CD4-positive, alpha-beta T cell (primary cell): Measurements from ENCODE around the gene NRIP1. TPM values are rescaled to one million over a fixed set of nuclear protein-coding genes. Genes with fewer than 3 reads are reported as not detected.

Experiments
- ATAC-seq: fragments of 200-7000 bp; cut with Tn5 transposase; one replicate; pipeline ENCODE4 v1.10.0; 2022; ENCODE audit warnings: mild to moderate bottlenecking; ENCODE audit not compliant: poor library complexity
- CTCF ChIA-PET: fragments of 350-600 bp; sonication (Branson Sonifier 250); formaldehyde crosslinking; loops from one replicate; lab custom pipeline; 2021; ENCODE audit warnings: antibody characterized with exemption, inconsistent platforms; lab: Charles Lee
- POLR2A ChIA-PET: fragments of 350-600 bp; sonication (Branson Sonifier 250); formaldehyde crosslinking; loops from one replicate; lab custom pipeline; 2021; ENCODE audit warnings: antibody characterized with exemption, inconsistent platforms; lab: Charles Lee
- DNase-seq, 14 experiments: peaks; one replicate each; pipeline ENCODE4 v3.0.0-alpha.2; 2013 to 2020; ENCODE audit warnings: mixed read lengths in 2 of 14
- H3K27ac ChIP-seq, 2 donors: one replicate each; pipeline versions ENCODE4 v1.5.1 to v1.7.0; 2013; ENCODE audit warnings: low read length in 2 of 2, low read depth in 1 of 2, mild to moderate bottlenecking in 1 of 2
- H3K27me3 ChIP-seq, 2 experiments: 1 replicate in 1 of 2; 2 replicates in 1 of 2; pipeline versions ENCODE4 v1.6.1 to v1.7.0; 2013; ENCODE audit warnings: low read length in 2 of 2, control low read depth in 1 of 2, mild to moderate bottlenecking in 1 of 2, moderate library complexity in 1 of 2; ENCODE audit not compliant: insufficient read depth in 2 of 2, control insufficient read depth in 1 of 2
- H3K36me3 ChIP-seq: one replicate; pipeline ENCODE4 v1.6.1; 2013; ENCODE audit warnings: low read length, control low read depth; ENCODE audit not compliant: insufficient read depth
- H3K4me1 ChIP-seq: one replicate; pipeline ENCODE4 v1.6.1; 2013; ENCODE audit warnings: low read length, control low read depth; ENCODE audit not compliant: insufficient read depth
- H3K4me3 ChIP-seq: one replicate; pipeline ENCODE4 v1.5.1; 2013; ENCODE audit warnings: mild to moderate bottlenecking, low read length, moderate library complexity
- H3K9me3 ChIP-seq, 2 experiments: 1 replicate in 1 of 2; 2 replicates in 1 of 2; pipeline versions ENCODE4 v1.6.1 to v1.7.0; 2013; ENCODE audit warnings: low read length in 2 of 2, mild to moderate bottlenecking in 2 of 2, control low read depth in 1 of 2, moderate library complexity in 1 of 2; ENCODE audit not compliant: control insufficient read depth in 1 of 2, insufficient read depth in 1 of 2
- H3K27ac Mint-ChIP-seq: one replicate; pipeline ENCODE4 v1.8.0; 2020; ENCODE audit warnings: mixed read lengths
- H3K27me3 Mint-ChIP-seq: one replicate; pipeline ENCODE4 v1.8.0; 2021; ENCODE audit warnings: mixed read lengths
- H3K36me3 Mint-ChIP-seq: one replicate; pipeline ENCODE4 v1.8.0; 2021; ENCODE audit warnings: low read depth, mixed read lengths
- H3K4me1 Mint-ChIP-seq: one replicate; pipeline ENCODE4 v1.8.0; 2021; ENCODE audit warnings: low read depth, mixed read lengths
- H3K4me3 Mint-ChIP-seq: one replicate; pipeline ENCODE4 v1.8.0; 2020; ENCODE audit warnings: mild to moderate bottlenecking, mixed read lengths
- H3K9me3 Mint-ChIP-seq: one replicate; pipeline ENCODE4 v1.8.0; 2020; ENCODE audit warnings: mixed read lengths
- CTCF ChIP-seq: fragments of 200-600 bp; IDR thresholded peaks from one replicate; pipeline ENCODE4 v1.8.0; 2022; ENCODE audit warnings: antibody characterized with exemption, mild to moderate bottlenecking
- intact Hi-C, 2 experiments: fragments of 100-400 bp; cut with DNase I in 1 of 2; cut with micrococcal nuclease in 1 of 2; formaldehyde crosslinking; loops; one replicate each; pipeline versions ENCODE4 v1.15.1 to v1.9.0; 2023 to 2025; cut with DNase I, micrococcal nuclease
- total RNA-seq, 174 experiments: library from RNA in 2 of 174; stranded (reverse) in 2 of 174; gene quantifications; one replicate each; pipeline ENCODE4 v1.2.3 and lab custom pipeline; 2021 to 2026

NRIP1 gene
- total RNA-seq, 2 experiments from 2014 or later, result 41.6 to 50.1 TPM

- TF ChIP-seq CTCF, result no peak
- no peaks in the 10 kb centered on the region for H3K9me3 Mint-ChIP-seq
- ATAC-seq, result no peak
These were observed 1.3 kb upstream of the NRIP1 start for GRCh38 chr21:15066123-15066575.

GRCh38 chr21:15065392-15066122 lies 757 bp upstream of the NRIP1 start:
- no peaks in the 10 kb centered on the region for H3K27me3 ChIP-seq
- peak overlapping the region; percentile 91 for H3K4me3 ChIP-seq
- DNase-seq, result peak; percentile 55 to 88 (median 72)
- Mint-ChIP-seq H3K27ac (peak overlapping the region; percentile 98), H3K4me1 (peaks cover 43% of the 10 kb centered on the region), H3K36me3 (peaks cover 18% of the 10 kb centered on the region), H3K4me3 (peak overlapping the region; percentile 97), H3K9me3 (no peaks in the 10 kb centered on the region), H3K27me3 (peaks cover 5% of the 10 kb centered on the region)
- H3K4me1 ChIP-seq, result peaks cover 13% of the 10 kb centered on the region
- H3K27ac ChIP-seq, result peak overlapping the region; percentile 79 to 84
- no peaks in the 10 kb centered on the region for H3K9me3 ChIP-seq
- ChIA-PET CTCF (no interaction called here), POLR2A (interaction anchor here (0.6 to 3.0 kb wide), 32 partner anchors 9 to 850 kb away, joined by 3 to 50 read pairs (median 5); partner anchors contain the start of genes HSPA13 and RBM11)
- no peak for TF ChIP-seq CTCF
- H3K36me3 ChIP-seq, result no peaks in the 10 kb centered on the region
- intact Hi-C loops, result loop anchor here (5.0 kb wide), 3 partner anchors 42 to 678 kb away; no protein-coding TSS in a partner anchor
- ATAC-seq, result peak; percentile 58

More at GRCh38 chr21:15066123-15066575, 1.3 kb upstream of the NRIP1 start:
- POLR2A ChIA-PET, result interaction anchor here (0.6 to 3.0 kb wide), 16 partner anchors 10 to 683 kb away, joined by 3 to 50 read pairs (median 5); partner anchors contain the start of gene HSPA13
- intact Hi-C loops, result loop anchor here (5.0 kb wide), 3 partner anchors 41 to 679 kb away; no protein-coding TSS in a partner anchor
- CTCF ChIA-PET, result no interaction called here
- H3K27me3 Mint-ChIP-seq, result peaks cover 5% of the 10 kb centered on the region
- no peak for DNase-seq
- H3K36me3 Mint-ChIP-seq, result peaks cover 18% of the 10 kb centered on the region
- H3K9me3 ChIP-seq, result no peaks in the 10 kb centered on the region
- peak overlapping the region; percentile 97 for H3K4me3 Mint-ChIP-seq
- H3K36me3 ChIP-seq, result no peaks in the 10 kb centered on the region
- peaks cover 13% of the 10 kb centered on the region for H3K4me1 ChIP-seq
- no peaks in the 10 kb centered on the region for H3K27me3 ChIP-seq
- peak overlapping the region; percentile 98 for H3K27ac Mint-ChIP-seq
- H3K4me1 Mint-ChIP-seq, result peaks cover 37% of the 10 kb centered on the region
- H3K27ac ChIP-seq, result peak overlapping the region; percentile 79 to 84
- H3K4me3 ChIP-seq, result peak overlapping the region; percentile 91

GRCh38 chr21:15063814-15064575 lies 805 bp downstream of the NRIP1 start:
- CTCF ChIA-PET, result no interaction called here
- H3K4me3 Mint-ChIP-seq, result peak overlapping the region; percentile 88
- peak overlapping the region; percentile 71 for H3K4me3 ChIP-seq
- peaks cover 18% of the 10 kb centered on the region for H3K36me3 Mint-ChIP-seq
- TF ChIP-seq CTCF, result no peak
- intact Hi-C loops, result loop anchor here (2.0 to 5.0 kb wide), 5 partner anchors 57 to 682 kb away; partner anchors contain the start of gene HSPA13 (in 1 of the 2)
- H3K4me1 Mint-ChIP-seq, result peaks cover 58% of the 10 kb centered on the region
- H3K27me3 Mint-ChIP-seq, result peaks cover 5% of the 10 kb centered on the region
- H3K4me1 ChIP-seq, result peaks cover 13% of the 10 kb centered on the region
- peak overlapping the region; percentile 25 to 69 for H3K27ac ChIP-seq
- peak overlapping the region; percentile 83 for H3K27ac Mint-ChIP-seq
- POLR2A ChIA-PET, result interaction anchor here (1.0 to 3.0 kb wide), 8 partner anchors 8 to 759 kb away, joined by 3 to 50 read pairs (median 13); partner anchors contain the start of gene HSPA13
- H3K9me3 Mint-ChIP-seq, result no peaks in the 10 kb centered on the region
- H3K27me3 ChIP-seq, result no peaks in the 10 kb centered on the region
- H3K36me3 ChIP-seq, result no peaks in the 10 kb centered on the region
- peak in 4 of 14 experiments; percentile 6 to 36 (median 14) for DNase-seq
- no peaks in the 10 kb centered on the region for H3K9me3 ChIP-seq
- ATAC-seq, result no peak
